ENCODE measurements around the gene NCOA6.

Gene NCOA6

DNA sequence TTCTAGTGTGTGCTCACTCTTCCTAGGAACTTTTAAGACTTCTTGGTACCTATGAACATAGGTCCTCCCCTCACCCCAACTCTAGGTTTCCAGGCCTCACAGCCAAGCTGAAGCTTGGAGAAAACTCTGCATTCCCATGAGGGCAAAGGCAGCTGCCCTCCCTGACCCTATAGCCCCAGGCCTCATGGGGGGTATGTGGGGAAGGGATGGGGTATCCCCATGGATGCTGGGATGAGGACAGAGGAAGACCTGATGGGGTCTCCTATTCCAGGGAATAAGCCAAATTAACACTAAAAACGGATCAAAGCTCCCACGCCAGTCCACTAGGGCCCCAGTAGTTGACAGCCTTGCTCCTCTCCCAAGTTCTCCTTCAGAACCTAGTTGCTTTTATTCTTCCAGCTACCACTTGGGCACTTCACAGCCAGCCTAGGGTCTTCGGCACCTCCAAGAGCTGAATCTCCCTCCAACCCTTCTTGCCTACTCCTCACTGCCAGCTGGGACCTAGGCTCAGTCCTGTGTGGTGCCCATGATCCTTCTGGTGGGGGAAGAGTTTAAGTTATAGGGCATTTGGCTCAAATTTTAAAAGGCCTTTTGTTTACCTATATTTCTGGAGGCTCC, 113.5 kb downstream of the NCOA6 start:
- H3K27me3 ChIP-seq (ENCODE audit: control insufficient read depth, low read length) = 0 out of 2 replicates have a peak, but pooled peaks cover 2% of the 10 kb centered on the region
- H3K4me1 ChIP-seq (ENCODE audit: control insufficient read depth, low read length) = peaks cover 19% of the 10 kb centered on the region
- H3K9me3 ChIP-seq (ENCODE audit: control insufficient read depth, insufficient read depth, low read length) = no peaks in the 10 kb centered on the region
- no peaks in the 10 kb centered on the region for H3K36me3 ChIP-seq (ENCODE audit: control insufficient read depth, low read length)
- H3K9me2 ChIP-seq (replicated peaks; ENCODE audit: control insufficient read depth, low read length) = no peaks in the 10 kb centered on the region
- no peak overlapping the region for H3K4me2 ChIP-seq (ENCODE audit: low read length)
- no peaks in the 10 kb centered on the region for H4K20me1 ChIP-seq (ENCODE audit: control insufficient read depth, insufficient read depth, low read depth, low read length)
- H3K27ac ChIP-seq (ENCODE audit: low read depth, low read length) = no peak overlapping the region
- no peak for TF ChIP-seq EZH2phosphoT487 (IDR thresholded peaks at IDR 0.05; ENCODE audit: borderline replicate concordance, low read length)
- TF ChIP-seq, protein P1, sequence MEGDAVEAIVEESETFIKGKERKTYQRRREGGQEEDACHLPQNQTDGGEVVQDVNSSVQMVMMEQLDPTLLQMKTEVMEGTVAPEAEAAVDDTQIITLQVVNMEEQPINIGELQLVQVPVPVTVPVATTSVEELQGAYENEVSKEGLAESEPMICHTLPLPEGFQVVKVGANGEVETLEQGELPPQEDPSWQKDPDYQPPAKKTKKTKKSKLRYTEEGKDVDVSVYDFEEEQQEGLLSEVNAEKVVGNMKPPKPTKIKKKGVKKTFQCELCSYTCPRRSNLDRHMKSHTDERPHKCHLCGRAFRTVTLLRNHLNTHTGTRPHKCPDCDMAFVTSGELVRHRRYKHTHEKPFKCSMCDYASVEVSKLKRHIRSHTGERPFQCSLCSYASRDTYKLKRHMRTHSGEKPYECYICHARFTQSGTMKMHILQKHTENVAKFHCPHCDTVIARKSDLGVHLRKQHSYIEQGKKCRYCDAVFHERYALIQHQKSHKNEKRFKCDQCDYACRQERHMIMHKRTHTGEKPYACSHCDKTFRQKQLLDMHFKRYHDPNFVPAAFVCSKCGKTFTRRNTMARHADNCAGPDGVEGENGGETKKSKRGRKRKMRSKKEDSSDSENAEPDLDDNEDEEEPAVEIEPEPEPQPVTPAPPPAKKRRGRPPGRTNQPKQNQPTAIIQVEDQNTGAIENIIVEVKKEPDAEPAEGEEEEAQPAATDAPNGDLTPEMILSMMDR (IDR thresholded peaks at IDR 0.05; ENCODE audit: low read depth, low read length, poor library complexity, severe bottlenecking) = no peak
- H3F3A ChIP-seq (ENCODE audit: control insufficient read depth, insufficient read depth) = peaks cover 9% of the 10 kb centered on the region
- no peaks in the 10 kb centered on the region for H3K79me2 ChIP-seq (ENCODE audit: control insufficient read depth, low read length)
- H3K4me3 ChIP-seq (ENCODE audit: low read length) = no peak overlapping the region

DNA sequence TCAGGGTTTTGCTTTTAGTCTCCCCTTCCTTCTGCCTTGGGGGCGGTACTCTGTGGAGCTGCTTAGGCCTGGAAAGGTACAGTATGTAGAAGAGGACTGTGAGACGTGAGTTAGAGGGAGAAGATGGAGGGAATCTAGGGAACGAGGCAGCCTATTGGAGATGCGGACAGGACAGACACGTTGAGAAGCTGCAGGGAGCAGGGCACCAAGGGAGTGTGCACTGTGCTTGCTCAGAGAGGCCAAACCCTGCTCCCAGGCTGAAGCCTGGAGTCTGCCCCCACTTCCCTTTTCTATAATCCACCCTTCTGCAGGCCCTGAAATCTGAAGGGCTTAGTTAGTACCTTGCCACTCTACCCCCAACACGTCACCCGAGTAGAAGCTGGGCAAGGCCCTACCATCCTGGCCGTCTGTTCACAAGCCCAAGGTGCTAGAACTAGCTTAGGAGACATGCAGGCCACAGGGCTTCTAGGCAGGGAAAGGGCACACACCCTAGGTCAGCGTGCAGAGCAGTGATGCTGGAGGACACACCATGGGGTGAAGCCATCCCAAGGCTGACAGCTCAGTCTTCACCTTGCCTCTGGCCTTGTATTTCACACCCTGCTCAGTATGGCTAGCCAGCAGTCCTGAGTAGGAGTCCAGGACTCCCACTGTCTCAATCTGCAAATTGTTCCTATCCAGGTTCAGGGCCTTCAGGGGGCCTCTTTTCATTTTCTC, 114.4 kb downstream of the NCOA6 start:
- Histone ChIP-seq H3K4me1 (ENCODE audit: control insufficient read depth, low read length) (peaks cover 19% of the 10 kb centered on the region), H3K9me2 (replicated peaks; ENCODE audit: control insufficient read depth, low read length) (no peaks in the 10 kb centered on the region), H4K20me1 (ENCODE audit: control insufficient read depth, insufficient read depth, low read depth, low read length) (no peaks in the 10 kb centered on the region), H3K9me3 (ENCODE audit: control insufficient read depth, insufficient read depth, low read length) (no peaks in the 10 kb centered on the region), H3K27ac (ENCODE audit: low read depth, low read length) (no peak overlapping the region), H3K4me2 (ENCODE audit: low read length) (peak overlapping the region; percentile 95), H3K36me3 (ENCODE audit: control insufficient read depth, low read length) (no peaks in the 10 kb centered on the region), H3K27me3 (ENCODE audit: control insufficient read depth, low read length) (0 out of 2 replicates have a peak, but pooled peaks cover 2% of the 10 kb centered on the region), H3K79me2 (ENCODE audit: control insufficient read depth, low read length) (no peaks in the 10 kb centered on the region), H3K4me3 (ENCODE audit: low read length) (no peak overlapping the region), H3F3A (ENCODE audit: control insufficient read depth, insufficient read depth) (peaks cover 9% of the 10 kb centered on the region)
- TF ChIP-seq EZH2phosphoT487 (IDR thresholded peaks at IDR 0.05; ENCODE audit: borderline replicate concordance, low read length) = no peak
- TF ChIP-seq, protein P1 (IDR thresholded peaks at IDR 0.05; ENCODE audit: low read depth, low read length, poor library complexity, severe bottlenecking) = no peak

DNA sequence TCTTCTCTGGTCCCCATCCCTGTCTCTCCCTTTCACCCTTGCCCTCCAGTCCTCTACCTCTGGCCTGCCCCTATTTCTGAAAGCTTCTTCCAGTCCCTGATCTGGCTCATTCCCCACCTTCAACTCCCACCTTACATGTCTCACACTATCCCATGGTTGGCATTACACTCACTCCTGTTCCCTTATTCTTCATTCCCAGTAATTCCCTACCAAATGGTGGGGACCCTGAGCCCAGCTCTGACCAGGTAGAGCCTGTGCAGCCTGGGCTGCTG, 114.9 kb downstream of the NCOA6 start:
- Histone ChIP-seq H3F3A (ENCODE audit: control insufficient read depth, insufficient read depth) (peaks cover 9% of the 10 kb centered on the region), H3K79me2 (ENCODE audit: control insufficient read depth, low read length) (no peaks in the 10 kb centered on the region), H3K9me2 (replicated peaks; ENCODE audit: control insufficient read depth, low read length) (no peaks in the 10 kb centered on the region), H3K4me3 (ENCODE audit: low read length) (peak overlapping the region; percentile 92), H4K20me1 (ENCODE audit: control insufficient read depth, insufficient read depth, low read depth, low read length) (no peaks in the 10 kb centered on the region), H3K9me3 (ENCODE audit: control insufficient read depth, insufficient read depth, low read length) (no peaks in the 10 kb centered on the region), H3K36me3 (ENCODE audit: control insufficient read depth, low read length) (no peaks in the 10 kb centered on the region), H3K27me3 (ENCODE audit: control insufficient read depth, low read length) (0 out of 2 replicates have a peak, but pooled peaks cover 2% of the 10 kb centered on the region), H3K4me1 (ENCODE audit: control insufficient read depth, low read length) (peaks cover 19% of the 10 kb centered on the region), H3K4me2 (ENCODE audit: low read length) (peak overlapping the region; percentile 95), H3K27ac (ENCODE audit: low read depth, low read length) (no peak overlapping the region)
- TF ChIP-seq EZH2phosphoT487 (IDR thresholded peaks at IDR 0.05; ENCODE audit: borderline replicate concordance, low read length) = no peak
- TF ChIP-seq, protein P1 (IDR thresholded peaks at IDR 0.05; ENCODE audit: low read depth, low read length, poor library complexity, severe bottlenecking) = no peak

Measured in DOHH2 (cell line).